ENCODE data around the gene AHCTF1. TPM values are rescaled to one million over a fixed set of nuclear protein-coding genes. Genes with fewer than 3 reads are reported as not detected.

The AHCTF1 gene
- polyA plus RNA-seq, 1 experiment = 6.1 TPM

DNA sequence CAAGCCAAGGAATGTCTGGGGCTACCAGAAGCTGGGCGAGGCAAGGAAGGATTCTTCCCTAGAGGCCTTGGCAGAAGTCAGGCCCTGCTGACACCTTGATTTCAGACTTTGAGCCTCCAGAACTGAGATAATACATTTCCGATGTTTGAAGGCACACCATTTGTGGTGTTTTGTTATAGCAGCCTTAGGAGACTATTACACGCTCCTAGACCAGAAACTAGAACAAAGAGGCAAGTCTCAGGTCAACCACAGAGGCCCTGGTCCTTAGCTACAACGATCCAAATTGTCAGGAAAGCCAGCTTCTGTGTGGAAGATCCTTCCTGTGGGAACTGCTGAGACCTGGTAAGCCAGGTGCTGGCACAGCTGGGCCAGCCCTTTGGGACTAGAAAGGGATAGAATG is 19.7 kb upstream of the AHCTF1 start:
- no peaks in the 10 kb centered on the region for H3K27me3 ChIP-seq (ENCODE audit: control insufficient read depth, insufficient read depth, low read length)
- ChIA-PET CTCF (no interaction called here), POLR2A (no interaction called here)
- no peak for DNase-seq (ENCODE audit: low read depth)
- H3K36me3 ChIP-seq (ENCODE audit: control insufficient read depth, insufficient read depth, low read length) = no peaks in the 10 kb centered on the region
- no peak overlapping the region for H3K4me3 ChIP-seq (ENCODE audit: low read depth, low read length)
- TF ChIP-seq, protein P1, sequence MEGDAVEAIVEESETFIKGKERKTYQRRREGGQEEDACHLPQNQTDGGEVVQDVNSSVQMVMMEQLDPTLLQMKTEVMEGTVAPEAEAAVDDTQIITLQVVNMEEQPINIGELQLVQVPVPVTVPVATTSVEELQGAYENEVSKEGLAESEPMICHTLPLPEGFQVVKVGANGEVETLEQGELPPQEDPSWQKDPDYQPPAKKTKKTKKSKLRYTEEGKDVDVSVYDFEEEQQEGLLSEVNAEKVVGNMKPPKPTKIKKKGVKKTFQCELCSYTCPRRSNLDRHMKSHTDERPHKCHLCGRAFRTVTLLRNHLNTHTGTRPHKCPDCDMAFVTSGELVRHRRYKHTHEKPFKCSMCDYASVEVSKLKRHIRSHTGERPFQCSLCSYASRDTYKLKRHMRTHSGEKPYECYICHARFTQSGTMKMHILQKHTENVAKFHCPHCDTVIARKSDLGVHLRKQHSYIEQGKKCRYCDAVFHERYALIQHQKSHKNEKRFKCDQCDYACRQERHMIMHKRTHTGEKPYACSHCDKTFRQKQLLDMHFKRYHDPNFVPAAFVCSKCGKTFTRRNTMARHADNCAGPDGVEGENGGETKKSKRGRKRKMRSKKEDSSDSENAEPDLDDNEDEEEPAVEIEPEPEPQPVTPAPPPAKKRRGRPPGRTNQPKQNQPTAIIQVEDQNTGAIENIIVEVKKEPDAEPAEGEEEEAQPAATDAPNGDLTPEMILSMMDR (IDR thresholded peaks at IDR 0.05; ENCODE audit: insufficient read depth, low read depth, low read length) = no peak

- CTCF ChIA-PET = interaction anchor here (0.6 kb wide), 1 partner anchor 476 kb away, joined by 3 read pairs; no protein-coding TSS in a partner anchor
- H3K36me3 ChIP-seq (ENCODE audit: control insufficient read depth, insufficient read depth, low read length) = no peaks in the 10 kb centered on the region
- POLR2A ChIA-PET = no interaction called here
- TF ChIP-seq, protein P1 (IDR thresholded peaks at IDR 0.05; ENCODE audit: insufficient read depth, low read depth, low read length) = no peak
- no peak overlapping the region for H3K4me3 ChIP-seq (ENCODE audit: low read depth, low read length)
- no peak for DNase-seq (ENCODE audit: low read depth)
- H3K27me3 ChIP-seq (ENCODE audit: control insufficient read depth, insufficient read depth, low read length) = no peaks in the 10 kb centered on the region
Observed at GRCh38 chr1:246949956-246950355, 18.2 kb upstream of the AHCTF1 start.

DNA sequence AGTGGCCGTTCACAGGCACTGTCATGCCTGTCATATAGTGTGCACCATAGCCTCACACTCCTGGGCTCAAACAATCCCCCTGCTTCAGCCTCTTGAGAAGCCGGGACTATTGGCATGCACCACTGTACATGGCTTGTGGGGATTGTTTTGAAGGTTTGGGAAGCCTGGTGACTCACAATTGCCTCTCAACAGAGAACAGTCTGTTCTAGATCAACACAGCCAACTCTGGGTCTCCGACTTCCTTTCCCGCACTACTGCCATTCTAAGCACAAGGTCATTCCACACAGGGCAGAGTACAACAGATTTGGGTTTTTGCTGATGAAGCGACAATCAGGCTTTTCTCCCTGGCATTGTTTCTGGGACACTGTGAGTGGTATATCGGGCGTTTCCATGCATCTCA is 15.5 kb upstream of the AHCTF1 start:
- CTCF ChIA-PET = no interaction called here

GRCh38 chr1:246946366-246946765 is 14.6 kb upstream of the AHCTF1 start:
- ChIA-PET POLR2A (no interaction called here), CTCF (no interaction called here)
- H3K27me3 ChIP-seq (ENCODE audit: control insufficient read depth, insufficient read depth, low read length) = no peaks in the 10 kb centered on the region
- no peak for DNase-seq (ENCODE audit: low read depth)
- no peaks in the 10 kb centered on the region for H3K36me3 ChIP-seq (ENCODE audit: control insufficient read depth, insufficient read depth, low read length)
- H3K4me3 ChIP-seq (ENCODE audit: low read depth, low read length) = no peak overlapping the region
- TF ChIP-seq, protein P1 (IDR thresholded peaks at IDR 0.05; ENCODE audit: insufficient read depth, low read depth, low read length) = no peak

More for the DNA sequence above, 15.5 kb upstream of the AHCTF1 start:
- POLR2A ChIA-PET = no interaction called here
- H3K36me3 ChIP-seq (ENCODE audit: control insufficient read depth, insufficient read depth, low read length) = no peaks in the 10 kb centered on the region
- DNase-seq (ENCODE audit: low read depth) = no peak
- TF ChIP-seq, protein P1 (IDR thresholded peaks at IDR 0.05; ENCODE audit: insufficient read depth, low read depth, low read length) = no peak
- no peak overlapping the region for H3K4me3 ChIP-seq (ENCODE audit: low read depth, low read length)
- no peaks in the 10 kb centered on the region for H3K27me3 ChIP-seq (ENCODE audit: control insufficient read depth, insufficient read depth, low read length)

DNA sequence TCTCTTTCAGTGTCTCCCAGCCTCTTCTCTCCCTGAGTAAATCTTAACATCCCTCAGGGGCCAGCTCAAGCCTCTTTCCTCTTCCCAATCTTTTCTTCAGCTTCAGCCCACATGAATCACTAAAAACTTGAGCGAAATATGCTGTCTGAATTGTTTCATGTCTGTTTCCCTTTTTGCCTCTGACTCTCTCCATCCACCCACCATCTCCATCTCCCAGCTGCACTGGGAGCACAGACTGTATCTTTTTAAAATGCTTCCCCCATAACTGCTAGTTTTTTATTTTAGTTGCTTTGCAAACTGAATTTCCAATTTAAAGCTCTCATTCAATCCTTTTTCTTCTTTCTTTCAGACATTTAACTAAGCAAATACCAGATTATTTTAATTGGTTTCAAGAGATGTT is 3.0 kb upstream of the AHCTF1 start:
- CTCF ChIA-PET = interaction anchor here (0.6 to 1.1 kb wide), 2 partner anchors 40 to 296 kb away, joined by 3 to 5 read pairs; no protein-coding TSS in a partner anchor
- H3K27me3 ChIP-seq (ENCODE audit: control insufficient read depth, insufficient read depth, low read length) = no peaks in the 10 kb centered on the region
- no peaks in the 10 kb centered on the region for H3K36me3 ChIP-seq (ENCODE audit: control insufficient read depth, insufficient read depth, low read length)
- TF ChIP-seq, protein P1 (IDR thresholded peaks at IDR 0.05; ENCODE audit: insufficient read depth, low read depth, low read length) = no peak
- POLR2A ChIA-PET = no interaction called here
- no peak overlapping the region for H3K4me3 ChIP-seq (ENCODE audit: low read depth, low read length)
- DNase-seq (ENCODE audit: low read depth) = no peak

Measured in BJ (cell line).